GM23248 (cell line): ENCODE results near the gene ZSCAN23. TPM values are rescaled to one million over a fixed set of nuclear protein-coding genes. Genes with fewer than 3 reads are reported as not detected.
"Not testable (repeated sequence)": the region's sequence is repeated elsewhere in the genome, so short reads cannot be mapped to it uniquely, and the experiment has no call there.

ENCODE experiments used
- DNase-seq: peaks from one replicate; pipeline ENCODE4 v3.0.0-alpha.2; 2015
- H2AFZ ChIP-seq: fragments of 200-600 bp; sonication (generic); 2 replicates; pipeline ENCODE4 v1.6.1; 2016; ENCODE audit warnings: antibody characterized with exemption
- H3F3A ChIP-seq: fragments of 200-600 bp; sonication (generic); 2 replicates; pipeline ENCODE4 v1.6.1; 2016; ENCODE audit warnings: mild to moderate bottlenecking, antibody characterized with exemption, mixed run types; ENCODE audit not compliant: insufficient read depth
- H3K27ac ChIP-seq: fragments of 200-600 bp; sonication (generic); 2 replicates; pipeline ENCODE4 v1.5.1; 2016; ENCODE audit warnings: mild to moderate bottlenecking
- H3K27me3 ChIP-seq: fragments of 200-600 bp; sonication (generic); replicated peaks from 2 replicates; pipeline ENCODE4 v1.6.1; 2016; ENCODE audit warnings: mild to moderate bottlenecking; ENCODE audit not compliant: insufficient read depth
- H3K36me3 ChIP-seq: fragments of 200-600 bp; sonication (generic); 2 replicates; pipeline ENCODE4 v1.6.1; 2016; ENCODE audit warnings: low read depth, mild to moderate bottlenecking
- H3K4me1 ChIP-seq: fragments of 200-600 bp; sonication (generic); 2 replicates; pipeline ENCODE4 v1.6.1; 2016; ENCODE audit warnings: mild to moderate bottlenecking; ENCODE audit not compliant: insufficient read depth
- H3K4me2 ChIP-seq: fragments of 200-600 bp; sonication (generic); one replicate; pipeline ENCODE4 v1.6.1; 2016; ENCODE audit warnings: mild to moderate bottlenecking; ENCODE audit not compliant: unreplicated experiment
- H3K4me3 ChIP-seq: fragments of 200-600 bp; sonication (generic); 2 replicates; pipeline ENCODE4 v1.5.1; 2016; ENCODE audit warnings: mild to moderate bottlenecking
- H3K79me2 ChIP-seq: fragments of 200-600 bp; sonication (generic); 2 replicates; pipeline ENCODE4 v1.6.1; 2016; ENCODE audit warnings: mild to moderate bottlenecking; ENCODE audit not compliant: insufficient read depth
- H3K9ac ChIP-seq: fragments of 200-600 bp; sonication (generic); 2 replicates; pipeline ENCODE4 v1.6.1; 2016; ENCODE audit warnings: mild to moderate bottlenecking
- H3K9me2 ChIP-seq: fragments of 200-600 bp; sonication (generic); 2 replicates; pipeline ENCODE4 v1.6.1; 2016; ENCODE audit warnings: mixed run types, mild to moderate bottlenecking, moderate library complexity; ENCODE audit not compliant: insufficient read depth
- H3K9me3 ChIP-seq: fragments of 200-600 bp; sonication (generic); one replicate; pipeline ENCODE4 v1.6.1; 2017; ENCODE audit warnings: low read depth
- H4K20me1 ChIP-seq: fragments of 200-600 bp; sonication (generic); 2 replicates; pipeline ENCODE4 v1.6.0; 2016; ENCODE audit not compliant: insufficient read depth
- EZH2 ChIP-seq: fragments of 200-600 bp; sonication (generic); IDR thresholded peaks from 2 replicates; pipeline ENCODE4 v1.6.1; 2018; ENCODE audit warnings: antibody characterized with exemption, mild to moderate bottlenecking; ENCODE audit not compliant: insufficient read depth, poor library complexity, severe bottlenecking
- EZH2phosphoT487 ChIP-seq: fragments of 200-600 bp; sonication (generic); IDR thresholded peaks from 2 replicates; pipeline ENCODE4 v1.6.1; 2018; ENCODE audit warnings: antibody characterized with exemption, moderate library complexity, mild to moderate bottlenecking, low read depth; ENCODE audit not compliant: insufficient read depth
- WGBS, 2 experiments: methylation state at CpG; one replicate each; pipeline ENCODE4 v1.1.6; 2015 to 2017; ENCODE audit warnings: low lambda C conversion rate in 2 of 2, low coverage in 1 of 2; ENCODE audit errors: missing lambda C conversion rate in 2 of 2; 5-methylcytosine and 5-hydroxymethylcytosine counted together
- in situ Hi-C: fragments of 300-500 bp; cut with MboI; formaldehyde crosslinking; loops from 2 replicates; pipeline ENCODE4 v1.15.0; 2020
- polyA plus RNA-seq: library from polyadenylated mRNA; unstranded; fragments of >200 nt; fragmentation: Nextera tagmentation; extraction: Ambion mirVana; gene quantifications from 2 replicates; pipeline ENCODE4 v1.2.1, GENCODE V29; 2016
- total RNA-seq: library from RNA; depleted of rRNA; stranded (reverse); fragments of >200 nt; shearing (Covaris generic); gene quantifications from 2 replicates; pipeline ENCODE4 v1.2.3, GENCODE V29; 2014

Gene ZSCAN23
- total and polyA plus RNA-seq, 2 experiments from 2014 or later, result 0.32 to 0.84 TPM

- Histone ChIP-seq H3K36me3 (no peaks in the 10 kb centered on the region), H3K9me3 (no peaks in the 10 kb centered on the region), H3F3A (no peaks in the 10 kb centered on the region), H3K4me1 (peaks cover 5% of the 10 kb centered on the region), H3K9me2 (no peaks in the 10 kb centered on the region), H3K4me3 (peak overlapping the region; percentile 73), H2AFZ (peak overlapping the region; percentile 94), H3K27ac (no peak overlapping the region), H3K4me2 (peak overlapping the region; percentile 80), H4K20me1 (no peaks in the 10 kb centered on the region), H3K27me3 (no peaks in the 10 kb centered on the region), H3K9ac (peak overlapping the region; percentile 45), H3K79me2 (no peaks in the 10 kb centered on the region)
- DNase-seq, result peak; percentile 38
- in situ Hi-C loops, result no loop called here
- no peak for TF ChIP-seq EZH2phosphoT487
- WGBS, 2 experiments, result 2 to 3% methylated on average over 34 to 36 of the region's 36 CpGs
Measured at GRCh38 chr6:28446818-28447511, 3.7 kb upstream of the ZSCAN23 start.

GRCh38 chr6:28444759-28445158 lies 1.5 kb upstream of the ZSCAN23 start:
- DNase-seq, result peak; percentile 8
- WGBS, 2 experiments, result 74 to 77% methylated on average over 3 of the region's 3 CpGs
- H4K20me1 ChIP-seq, H3K79me2 ChIP-seq, H3K4me1 ChIP-seq, H3K27ac ChIP-seq, H3K9ac ChIP-seq, H3K27me3 ChIP-seq, H3K9me2 ChIP-seq, H3K36me3 ChIP-seq, H3K9me3 ChIP-seq, H3K4me2 ChIP-seq, H3F3A ChIP-seq, in situ Hi-C loops, H2AFZ ChIP-seq, H3K4me3 ChIP-seq: not testable (repeated sequence)

- TF ChIP-seq EZH2phosphoT487 (no peak), EZH2 (no peak)
- no peaks in the 10 kb centered on the region for H3K9me3 ChIP-seq
- no peaks in the 10 kb centered on the region for H3K36me3 ChIP-seq
- DNase-seq, result peak; percentile 10
- H3K9me2 ChIP-seq, result no peaks in the 10 kb centered on the region
- peak overlapping the region; percentile 87 for H3K9ac ChIP-seq
- in situ Hi-C loops, result no loop called here
- no peaks in the 10 kb centered on the region for H3K27me3 ChIP-seq
- peaks cover 5% of the 10 kb centered on the region for H3K4me1 ChIP-seq
- peak overlapping the region; percentile 97 for H2AFZ ChIP-seq
- peak overlapping the region; percentile 50 for H3K27ac ChIP-seq
- 58 to 63% methylated on average over 7 of the region's 7 CpGs for WGBS, 2 experiments
- no peaks in the 10 kb centered on the region for H3F3A ChIP-seq
- H3K4me3 ChIP-seq, result peak overlapping the region; percentile 92
- H3K4me2 ChIP-seq, result peak overlapping the region; percentile 91
- H3K79me2 ChIP-seq, result no peaks in the 10 kb centered on the region
- H4K20me1 ChIP-seq, result no peaks in the 10 kb centered on the region
Measured at GRCh38 chr6:28442586-28442985, 705 bp downstream of the ZSCAN23 start.

- no peak overlapping the region for H3K4me2 ChIP-seq
- no peak overlapping the region for H2AFZ ChIP-seq
- H3K9me2 ChIP-seq, result no peaks in the 10 kb centered on the region
- H3K36me3 ChIP-seq, result no peaks in the 10 kb centered on the region
- H3F3A ChIP-seq, result no peaks in the 10 kb centered on the region
- H3K9me3 ChIP-seq, result no peaks in the 10 kb centered on the region
- H3K4me3 ChIP-seq, result no peak overlapping the region
- TF ChIP-seq EZH2phosphoT487 (no peak), EZH2 (no peak)
- 63 to 72% methylated on average over 3 of the region's 3 CpGs for WGBS, 2 experiments
- H3K27me3 ChIP-seq, result no peaks in the 10 kb centered on the region
- H3K79me2 ChIP-seq, result no peaks in the 10 kb centered on the region
- no peaks in the 10 kb centered on the region for H3K4me1 ChIP-seq
- in situ Hi-C loops, result no loop called here
- H4K20me1 ChIP-seq, result no peaks in the 10 kb centered on the region
- no peak overlapping the region for H3K9ac ChIP-seq
- DNase-seq, result no peak
- no peak overlapping the region for H3K27ac ChIP-seq
Measured at GRCh38 chr6:28436404-28436803, 6.9 kb downstream of the ZSCAN23 start.

- TF ChIP-seq EZH2phosphoT487 (no peak), EZH2 (no peak)
- no peak overlapping the region for H3K27ac ChIP-seq
- in situ Hi-C loops, result no loop called here
Measured at GRCh38 chr6:28433119-28433518, 10.2 kb downstream of the ZSCAN23 start.

More at GRCh38 chr6:28433119-28433518, 10.2 kb downstream of the ZSCAN23 start:
- Histone ChIP-seq H3K4me2 (no peak overlapping the region), H3K27me3 (no peaks in the 10 kb centered on the region), H3K4me1 (no peaks in the 10 kb centered on the region), H3K36me3 (no peaks in the 10 kb centered on the region), H4K20me1 (no peaks in the 10 kb centered on the region), H3K79me2 (no peaks in the 10 kb centered on the region), H3F3A (no peaks in the 10 kb centered on the region), H3K4me3 (no peak overlapping the region), H3K9me3 (no peaks in the 10 kb centered on the region), H2AFZ (no peak overlapping the region), H3K9ac (no peak overlapping the region), H3K9me2 (no peaks in the 10 kb centered on the region)
- no peak for DNase-seq
